Measurements from ENCODE around the gene POU5F1.
"Not testable (repeated sequence)": the region's sequence is repeated elsewhere in the genome, so short reads cannot be mapped to it uniquely, and the experiment has no call there.

The POU5F1 gene

GRCh38 chr6:31189223-31189622 is 18.7 kb upstream of the POU5F1 start:
- not testable (repeated sequence) for DNase-seq

DNA sequence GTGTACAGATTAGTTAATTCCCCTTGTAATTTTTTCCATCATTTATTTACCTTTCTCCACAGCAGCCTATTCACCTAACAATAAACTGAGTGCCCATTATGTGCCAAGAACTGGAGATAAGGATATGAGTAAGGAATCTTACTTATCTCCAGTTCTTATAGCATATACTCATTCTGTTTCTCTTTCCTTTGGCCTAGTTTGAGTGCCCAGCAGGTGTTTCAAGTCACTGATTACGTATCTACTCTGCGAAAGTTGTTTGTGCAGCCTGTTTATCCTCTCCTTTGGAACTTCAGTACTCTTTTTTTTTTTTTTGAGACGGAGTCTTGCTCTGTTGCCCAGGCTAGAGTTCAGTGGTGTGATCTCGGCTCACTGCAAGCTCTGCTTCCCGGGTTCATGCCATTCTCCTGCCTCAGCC is 17.3 kb upstream of the POU5F1 start:
- DNase-seq = no peak

DNA sequence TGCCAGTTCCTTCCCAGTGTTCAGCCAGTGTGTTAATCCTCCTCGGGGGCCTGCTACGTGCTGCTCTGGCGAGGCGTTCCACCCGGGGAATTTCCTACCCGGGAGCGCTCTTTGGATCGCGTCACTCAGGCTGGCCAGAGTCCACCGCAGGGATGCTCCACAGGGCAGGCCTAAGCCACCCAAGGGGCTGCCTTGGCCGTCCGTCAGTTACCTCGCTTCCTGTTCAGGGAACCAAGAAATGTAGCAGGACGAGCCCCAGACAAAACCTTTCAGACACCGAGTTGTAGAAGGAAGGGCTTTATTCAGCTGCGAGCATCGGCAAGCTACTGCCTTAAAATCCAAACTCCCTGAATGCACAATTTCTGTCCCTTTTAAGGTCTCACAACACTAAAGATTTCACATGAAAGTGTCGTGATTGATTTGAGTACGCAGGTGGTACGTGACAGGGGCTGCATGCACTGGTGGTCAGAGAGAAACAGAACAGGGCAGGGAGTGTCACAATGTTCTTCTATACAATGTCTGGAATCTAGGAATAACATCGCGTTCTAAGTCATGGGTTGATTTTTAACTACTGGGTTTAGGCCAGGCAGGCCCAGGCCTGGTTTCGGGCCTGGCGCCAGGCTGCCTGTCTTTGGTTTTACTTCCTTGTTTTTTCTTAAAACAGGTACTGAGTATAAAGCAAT is 15.7 kb upstream of the POU5F1 start:
- no peak for DNase-seq

- DNase-seq = not testable (repeated sequence)
Measured at GRCh38 chr6:31185695-31186051, 15.2 kb upstream of the POU5F1 start.

DNA sequence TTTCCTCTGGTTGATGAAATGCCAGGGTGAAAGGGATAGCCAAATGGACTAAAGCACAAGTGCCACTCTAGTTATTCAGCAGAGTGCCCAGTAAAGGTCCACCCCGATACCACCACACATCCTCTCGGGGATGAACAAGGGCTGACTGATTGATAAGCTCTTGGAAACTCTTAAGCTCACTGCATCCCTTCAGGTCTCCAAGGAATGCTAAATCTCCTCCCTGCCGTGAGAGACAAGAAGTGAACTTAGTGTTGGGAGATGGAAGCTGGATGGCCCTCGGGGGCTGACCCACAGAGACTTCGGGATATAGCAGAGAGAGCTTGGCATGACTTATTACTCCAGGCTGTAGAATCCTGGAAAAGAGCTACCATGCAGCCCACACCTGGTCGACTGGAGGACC is 13.4 kb upstream of the POU5F1 start:
- not testable (repeated sequence) for DNase-seq

- not testable (repeated sequence) for DNase-seq
Measured at GRCh38 chr6:31183287-31183686, 12.8 kb upstream of the POU5F1 start.

DNA sequence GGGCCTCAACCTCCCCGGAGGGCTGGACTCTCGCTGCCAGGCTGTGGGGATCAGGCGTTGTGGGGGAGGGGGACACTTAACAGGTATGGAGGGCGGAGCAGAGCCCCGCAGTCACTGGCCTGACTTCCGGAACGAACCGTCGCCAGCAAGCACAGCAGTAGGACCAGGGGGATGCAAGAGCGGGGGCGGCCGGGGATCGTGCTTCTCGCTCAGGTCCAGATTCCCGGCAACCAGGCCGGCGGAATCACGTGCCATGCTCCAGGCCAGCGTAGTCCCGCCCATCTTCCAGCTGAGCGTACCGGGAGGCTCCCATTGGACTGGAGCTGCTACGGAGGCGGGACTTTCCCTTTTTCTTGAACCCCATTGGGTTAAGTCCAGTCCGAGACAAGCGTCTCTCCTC is 10.0 kb upstream of the POU5F1 start:
- DNase-seq = no peak

- DNase-seq = no peak
Measured at GRCh38 chr6:31179896-31180295, 9.4 kb upstream of the POU5F1 start.

DNA sequence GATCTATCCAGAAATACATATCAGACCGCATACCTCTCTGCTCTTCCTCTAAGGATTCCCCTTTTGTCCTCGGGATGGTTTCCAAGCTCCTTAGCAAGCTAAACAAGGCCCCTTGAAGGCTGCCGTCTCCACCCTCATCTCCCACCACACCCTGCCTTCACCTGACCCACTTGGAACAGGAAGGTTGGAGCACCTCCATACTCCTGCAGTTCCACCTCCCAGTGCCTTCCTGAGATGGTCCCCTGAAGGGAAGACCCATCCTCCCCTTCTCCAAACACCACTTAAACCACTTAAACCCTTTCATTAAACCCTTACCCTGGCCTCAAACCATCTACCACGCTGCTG is 8.5 kb upstream of the POU5F1 start:
- DNase-seq = no peak

DNA sequence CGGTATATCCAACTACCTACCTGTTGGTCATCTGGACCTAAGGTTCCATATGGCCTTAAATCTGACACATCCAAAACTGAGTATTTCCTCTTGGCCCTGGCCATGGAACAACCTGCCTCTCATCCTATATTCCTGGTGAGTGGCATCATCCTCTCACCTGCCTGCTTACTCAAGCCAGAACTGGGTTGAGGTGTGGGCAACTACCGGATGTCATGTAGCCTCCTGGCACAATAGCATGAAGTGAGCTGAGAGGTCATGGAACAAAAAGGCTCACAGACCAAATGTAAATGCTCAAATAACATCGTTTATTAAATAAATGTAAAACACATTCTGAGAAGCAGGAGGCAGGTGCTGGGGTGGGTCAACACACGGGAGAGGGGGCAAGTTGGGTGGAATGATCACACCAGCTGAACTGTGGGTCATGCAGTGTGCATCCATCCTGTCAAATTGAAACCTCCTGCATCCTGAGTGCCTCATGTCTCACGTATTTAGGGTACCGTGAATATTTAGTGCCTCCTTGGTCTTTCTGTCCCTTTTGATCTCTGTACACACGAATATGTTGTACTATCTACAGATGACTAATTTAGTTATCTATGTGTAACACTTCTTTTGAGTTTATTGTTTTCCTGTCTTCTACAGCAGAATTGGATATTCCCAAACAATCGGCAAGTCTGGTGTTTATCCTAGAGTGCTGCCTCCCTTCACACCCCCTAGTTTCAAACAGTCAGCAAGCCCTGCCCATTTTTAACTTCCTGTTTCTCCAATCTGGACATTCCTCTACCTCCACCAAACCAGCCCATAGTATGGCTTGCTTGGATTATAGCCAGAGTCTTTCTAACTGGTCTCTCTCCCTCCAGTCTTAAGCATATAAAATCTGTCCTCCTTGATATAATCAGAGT is 7.9 kb upstream of the POU5F1 start:
- DNase-seq = no peak

GRCh38 chr6:31175971-31176370 is 5.5 kb upstream of the POU5F1 start:
- DNase-seq = no peak

- no peak for DNase-seq
Measured at GRCh38 chr6:31174378-31174777, 3.9 kb upstream of the POU5F1 start.

DNA sequence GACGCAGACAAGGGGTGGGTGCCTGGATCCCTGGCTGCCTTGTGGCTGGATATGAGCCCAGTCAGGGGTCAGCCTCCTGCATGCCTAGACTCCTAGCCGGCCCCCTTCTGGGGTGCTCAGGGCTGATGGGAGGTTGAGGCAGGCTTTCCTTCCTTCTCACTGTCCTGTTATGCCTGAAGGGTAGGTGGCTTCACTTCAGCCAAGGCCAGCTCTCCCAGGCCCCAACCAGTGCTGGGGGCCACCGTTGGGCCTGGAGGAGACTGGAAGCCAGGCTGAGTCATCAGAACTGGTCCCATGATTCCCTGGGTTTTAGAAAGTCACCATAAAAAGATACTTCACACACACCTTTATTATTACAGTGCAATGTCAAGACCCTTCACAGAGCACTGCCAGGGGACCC is 2.9 kb upstream of the POU5F1 start:
- no peak for DNase-seq

DNA sequence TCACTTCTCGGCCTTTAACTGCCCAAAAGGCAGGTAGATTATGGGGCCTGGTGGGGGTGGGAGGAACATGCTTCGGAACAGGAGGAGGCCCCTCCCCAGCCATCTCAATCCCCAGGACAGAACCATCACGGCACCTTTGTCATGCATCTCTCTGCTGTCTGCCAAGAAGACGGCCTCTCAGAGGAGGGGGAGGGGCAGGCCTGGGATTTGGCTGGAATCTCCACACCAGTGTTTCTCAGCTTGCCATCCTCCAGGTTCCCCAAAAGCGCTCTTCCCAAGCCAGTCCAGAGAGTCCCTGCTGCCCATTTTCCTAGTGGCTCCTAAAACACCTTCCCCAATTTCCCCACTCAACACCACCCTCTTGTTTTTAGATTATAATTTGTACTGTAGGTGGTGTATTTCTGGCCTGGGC is 2.5 kb upstream of the POU5F1 start:
- DNase-seq = no peak

DNA sequence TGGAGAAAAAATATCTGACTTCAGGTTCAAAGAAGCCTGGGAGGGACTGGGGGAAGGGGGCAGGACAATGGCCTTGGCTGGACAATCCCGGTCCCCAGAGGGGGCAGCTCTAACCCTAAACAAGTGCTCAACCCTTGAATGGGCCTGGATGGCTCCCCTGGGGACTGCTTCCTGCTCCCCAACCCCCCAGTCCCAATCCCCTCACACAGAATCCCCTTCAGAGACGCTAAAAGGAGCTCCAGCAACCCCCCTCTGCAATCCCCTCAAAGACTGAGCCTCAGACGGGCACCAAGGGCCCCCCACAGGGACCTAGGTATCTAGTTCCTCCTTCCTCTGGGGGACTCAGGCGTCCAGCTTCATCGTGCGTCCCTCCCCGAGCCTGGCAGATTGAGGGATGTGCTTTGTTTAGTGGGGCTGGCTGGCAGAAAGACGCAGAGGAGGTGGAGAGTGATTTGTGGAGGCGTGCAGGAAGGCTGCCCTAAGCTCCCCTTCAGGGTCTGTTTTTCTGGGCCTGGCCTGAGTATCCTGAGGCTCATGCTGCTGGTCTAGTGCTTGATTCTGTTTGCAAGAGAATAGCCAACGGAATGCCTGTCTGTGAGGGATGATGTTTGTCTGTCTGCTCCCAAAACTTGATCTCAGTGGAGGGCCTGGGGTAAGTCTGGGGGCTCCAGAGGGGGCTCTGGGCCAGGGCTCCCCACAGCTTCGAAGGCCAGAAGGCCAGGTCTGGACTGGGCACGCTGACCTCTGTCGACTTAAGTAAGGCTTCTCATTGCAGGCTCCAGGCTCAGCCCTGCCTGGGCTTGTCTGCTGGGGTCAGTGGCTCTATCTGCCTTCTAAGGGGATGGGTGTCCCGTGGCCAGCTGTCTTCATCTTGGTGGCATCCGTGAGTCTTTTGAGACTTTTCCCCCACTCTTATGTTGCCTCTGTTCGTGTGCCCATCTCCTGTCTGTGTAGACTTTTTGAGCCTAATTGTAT is 1.7 kb upstream of the POU5F1 start:
- no peak for DNase-seq

DNA sequence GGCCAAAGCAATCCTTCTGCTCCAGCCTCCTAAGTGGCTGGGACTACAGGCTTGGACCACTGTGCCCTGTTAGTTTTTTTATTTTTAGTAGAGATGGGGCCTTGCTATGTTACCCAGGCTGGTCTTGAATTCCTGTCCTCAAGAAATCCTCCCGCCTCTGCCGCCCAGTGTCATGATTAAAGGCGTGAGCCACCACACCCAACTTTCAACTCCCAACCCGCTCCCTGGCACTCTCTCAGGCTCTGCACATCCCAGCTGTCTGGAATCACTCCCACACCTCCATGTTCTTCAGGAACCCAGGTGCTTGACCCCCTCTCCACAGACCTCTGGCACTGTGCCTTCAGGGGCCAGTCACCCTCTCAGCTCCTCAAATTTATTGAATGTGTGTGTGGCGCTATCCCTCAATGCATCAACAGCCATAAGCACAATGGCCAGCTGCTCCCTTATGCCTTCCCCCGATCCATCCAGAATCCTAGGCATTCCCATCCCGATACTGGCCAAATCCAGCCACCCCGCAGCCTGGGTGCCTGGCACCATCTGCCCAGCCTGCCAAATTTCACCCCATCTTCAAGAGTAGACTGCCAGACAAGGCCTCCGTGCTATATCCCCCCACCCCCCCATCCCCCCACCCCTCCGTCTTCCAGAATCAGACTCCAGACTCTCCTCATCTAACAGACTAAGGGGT is 647 bp upstream of the POU5F1 start:
- no peak for DNase-seq

GRCh38 chr6:31169858-31170599 is 453 bp downstream of the POU5F1 start:
- DNase-seq = not testable (repeated sequence)

- DNase-seq = no peak
Measured at GRCh38 chr6:31169123-31169857, 1.2 kb downstream of the POU5F1 start.

- no peak for DNase-seq
Measured at GRCh38 chr6:31168606-31169005, 1.9 kb downstream of the POU5F1 start.

DNA sequence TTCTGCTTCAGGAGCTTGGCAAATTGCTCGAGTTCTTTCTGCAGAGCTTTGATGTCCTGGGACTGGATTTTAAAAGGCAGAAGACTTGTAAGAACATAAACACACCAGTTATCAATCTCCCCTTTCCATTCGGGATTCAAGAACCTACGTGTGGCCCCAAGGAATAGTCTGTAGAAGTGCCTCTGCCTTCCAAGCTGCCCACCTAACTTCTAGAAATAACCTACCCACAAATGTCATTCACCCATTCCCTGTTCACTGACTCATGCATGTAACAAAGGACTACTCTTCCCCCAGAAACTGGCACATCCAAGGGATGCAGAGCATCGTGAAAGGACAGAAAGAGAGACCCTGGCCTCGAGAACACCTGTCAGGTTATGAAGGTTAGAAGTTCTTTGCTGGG is 4.5 kb downstream of the POU5F1 start:
- DNase-seq = no peak

All from NCI-H187 (cell line).